Measurements from ENCODE around the gene TGFB1. TPM values are rescaled to one million over a fixed set of nuclear protein-coding genes. Genes with fewer than 3 reads are reported as not detected.

TGFB1 gene
- total and polyA plus RNA-seq, 9 of the 15 experiments (the other 6 are each of a cell fraction or from before 2014, with no cell fraction given), result 0.24 to 159 (median 17.2) TPM

GRCh38 chr19:41352609-41353465 is 885 bp downstream of the TGFB1 start (continued):
- TF ChIP-seq HMGN3 (IDR thresholded peaks at IDR 0.05; ENCODE audit: borderline replicate concordance, extremely low read depth, insufficient read length, low read depth, low read length), result peak; percentile 54
- TF ChIP-seq TAF9B (IDR thresholded peaks at IDR 0.05; ENCODE audit: partially characterized antibody), result peak; percentile 64
- no peak for TF ChIP-seq ZNF146 (CRISPR knock-in tag; IDR thresholded peaks at IDR 0.05; ENCODE audit: unreplicated experiment)
- no peak for TF ChIP-seq LEF1 (IDR thresholded peaks at IDR 0.05)
- 0 out of 2 replicates have a peak, but pooled peaks have one; percentile 27 for TF ChIP-seq NBN (IDR thresholded peaks at IDR 0.05; ENCODE audit: low read depth)
- TF ChIP-seq GATAD2B (IDR thresholded peaks at IDR 0.05; ENCODE audit: borderline replicate concordance), result no peak; the same call in 1 of the 2 replicates
- no peak for TF ChIP-seq CREB3 (tag; conservative IDR thresholded peaks at IDR 0.05; ENCODE audit: low read depth)
- TF ChIP-seq ZNF395 (CRISPR knock-in tag; IDR thresholded peaks at IDR 0.05), result peak; percentile 20; the same call in 1 of the 2 replicates
- peak; percentile 88; the same call in 1 of the 2 replicates for TF ChIP-seq ARID4B (CRISPR knock-in tag; IDR thresholded peaks at IDR 0.05)
